Inflammatory macrophage (primary cell): ENCODE results near the gene RAB6C.
"Not testable (repeated sequence)": the region's sequence is repeated elsewhere in the genome, so short reads cannot be mapped to it uniquely, and the experiment has no call there.

ENCODE experiments used
- DNase-seq, 2 donors: peaks; one replicate each; pipeline ENCODE4 v3.0.0-alpha.2; 2020 to 2022

Gene RAB6C

GRCh38 chr2:129996657-129997237, 17.3 kb downstream of the RAB6C start:
- not testable (repeated sequence) for DNase-seq

GRCh38 chr2:129998771-129999170, 19.3 kb downstream of the RAB6C start:
- DNase-seq: not testable (repeated sequence)

- DNase-seq: not testable (repeated sequence)
Observed at GRCh38 chr2:130005862-130006261, 26.4 kb downstream of the RAB6C start.

- DNase-seq: not testable (repeated sequence)
Observed at GRCh38 chr2:130016701-130017100, 37.2 kb downstream of the RAB6C start.

GRCh38 chr2:130019402-130019801, 39.9 kb downstream of the RAB6C start:
- DNase-seq: no peak

GRCh38 chr2:130020069-130020468, 40.6 kb downstream of the RAB6C start:
- not testable (repeated sequence) for DNase-seq

- peak in 1 of 2 donors; percentile 0 for DNase-seq
Observed at GRCh38 chr2:130025931-130026330, 46.5 kb downstream of the RAB6C start.
